GM23338 (cell line): ENCODE measurements around the gene B4GALT5. TPM values are rescaled to one million over a fixed set of nuclear protein-coding genes. Genes with fewer than 3 reads are reported as not detected.

ENCODE experiments used
- ATAC-seq: fragments of 200-7000 bp; cut with Tn5 transposase; 3 replicates; pipeline ENCODE4 v1.9.1; 2020
- DNase-seq: peaks from one replicate; pipeline ENCODE4 v3.0.0-alpha.2; 2015; ENCODE audit warnings: low spot score
- H2AFZ ChIP-seq: fragments of 200-600 bp; sonication (generic); 2 replicates; pipeline ENCODE4 v1.8.0; 2016; ENCODE audit warnings: antibody characterized with exemption, mild to moderate bottlenecking, moderate library complexity
- H3F3A ChIP-seq: fragments of 200-600 bp; sonication (generic); replicated peaks from 2 replicates; pipeline ENCODE4 v1.8.0; 2017; ENCODE audit warnings: antibody characterized with exemption, mixed run types, low read depth
- H3K27ac ChIP-seq: fragments of 200-600 bp; sonication (generic); 2 replicates; pipeline ENCODE4 v1.6.1; 2016; ENCODE audit warnings: low read depth
- H3K27me3 ChIP-seq: fragments of 200-600 bp; sonication (generic); 2 replicates; pipeline ENCODE4 v1.8.0; 2016; ENCODE audit warnings: mild to moderate bottlenecking, mixed run types, moderate library complexity; ENCODE audit not compliant: insufficient read depth
- H3K36me3 ChIP-seq: fragments of 200-600 bp; sonication (generic); 2 replicates; pipeline ENCODE4 v1.8.0; 2016; ENCODE audit warnings: mild to moderate bottlenecking; ENCODE audit not compliant: insufficient read depth
- H3K4me1 ChIP-seq: fragments of 200-600 bp; sonication (generic); 2 replicates; pipeline ENCODE4 v1.8.0; 2016; ENCODE audit warnings: mild to moderate bottlenecking, moderate library complexity; ENCODE audit not compliant: insufficient read depth
- H3K4me2 ChIP-seq: fragments of 200-600 bp; sonication (generic); 2 replicates; pipeline ENCODE4 v1.7.1; 2017; ENCODE audit warnings: mixed run types
- H3K4me3 ChIP-seq: fragments of 200-600 bp; sonication (generic); 2 replicates; pipeline ENCODE4 v1.6.1; 2016; ENCODE audit warnings: mixed run types
- H3K79me2 ChIP-seq: fragments of 200-600 bp; sonication (generic); replicated peaks from 2 replicates; pipeline ENCODE4 v1.8.0; 2017; ENCODE audit warnings: mild to moderate bottlenecking; ENCODE audit not compliant: insufficient read depth
- H3K9me2 ChIP-seq: fragments of 200-600 bp; sonication (generic); 2 replicates; pipeline ENCODE4 v1.8.0; 2017; ENCODE audit not compliant: insufficient read depth
- H4K20me1 ChIP-seq: fragments of 200-600 bp; sonication (generic); replicated peaks from 2 replicates; pipeline ENCODE4 v1.8.0; 2017; ENCODE audit warnings: mild to moderate bottlenecking; ENCODE audit not compliant: insufficient read depth
- H3K27ac Mint-ChIP-seq: 2 replicates; pipeline ENCODE4 v1.8.0; 2020; ENCODE audit warnings: inconsistent platforms, mild to moderate bottlenecking, moderate library complexity, mixed read lengths
- H3K27me3 Mint-ChIP-seq: 3 replicates; pipeline ENCODE4 v1.8.0; 2022; ENCODE audit warnings: low read depth, mild to moderate bottlenecking, moderate library complexity, mixed read lengths, inconsistent platforms; ENCODE audit not compliant: insufficient read depth, poor library complexity
- H3K36me3 Mint-ChIP-seq: 3 replicates; pipeline ENCODE4 v1.8.0; 2021; ENCODE audit warnings: low read depth, mild to moderate bottlenecking, inconsistent platforms, moderate library complexity, mixed read lengths
- H3K4me1 Mint-ChIP-seq: 3 replicates; pipeline ENCODE4 v1.8.0; 2020; ENCODE audit warnings: mild to moderate bottlenecking, inconsistent platforms, mixed read lengths
- H3K4me3 Mint-ChIP-seq: 3 replicates; pipeline ENCODE4 v1.8.0; 2021; ENCODE audit warnings: moderate library complexity, mild to moderate bottlenecking, inconsistent platforms, mixed read lengths
- H3K9me3 Mint-ChIP-seq: 3 replicates; pipeline ENCODE4 v1.8.0; 2020; ENCODE audit warnings: moderate library complexity, mild to moderate bottlenecking, inconsistent platforms, mixed read lengths
- CREB1 ChIP-seq: fragments of 250-450 bp; sonication (Bioruptor Pico); IDR thresholded peaks from 2 replicates; pipeline ENCODE4 v1.5.0; 2020; ENCODE audit warnings: low read depth, mild to moderate bottlenecking, moderate library complexity
- CTCF ChIP-seq, 2 experiments: fragments of 200-600 bp in 1 of 2; sonication (generic) in 1 of 2; conservative IDR thresholded peaks; 2 replicates each; pipeline versions ENCODE4 v1.5.1 to v1.6.1; 2016 to 2017; ENCODE audit warnings: antibody characterized with exemption in 2 of 2, low read depth in 2 of 2, mild to moderate bottlenecking in 2 of 2, moderate library complexity in 1 of 2
- EZH2phosphoT487 ChIP-seq: fragments of 200-600 bp; sonication (generic); IDR thresholded peaks from one replicate; pipeline ENCODE4 v1.8.1; 2018; ENCODE audit warnings: antibody characterized with exemption; ENCODE audit not compliant: unreplicated experiment
- JUNB ChIP-seq: IDR thresholded peaks from one replicate; pipeline ENCODE4 v1.6.1; 2016; ENCODE audit warnings: antibody characterized with exemption; ENCODE audit not compliant: unreplicated experiment
- NANOG ChIP-seq: IDR thresholded peaks from 2 replicates; pipeline ENCODE4 v1.6.1; 2016; ENCODE audit warnings: antibody characterized with exemption, borderline replicate concordance
- POLR2AphosphoS5 ChIP-seq: IDR thresholded peaks from 2 replicates; pipeline ENCODE4 v1.6.1; 2016; ENCODE audit warnings: antibody characterized with exemption, low read depth
- STAT1 ChIP-seq: IDR thresholded peaks from one replicate; pipeline ENCODE4 v1.6.1; 2016; ENCODE audit warnings: antibody characterized with exemption; ENCODE audit not compliant: unreplicated experiment
- ZNF114 ChIP-seq: fragments of 250-450 bp; sonication (Bioruptor Pico); IDR thresholded peaks from 2 replicates; pipeline ENCODE4 v1.5.0; 2020; ENCODE audit warnings: mild to moderate bottlenecking, moderate library complexity
- ZNF331 ChIP-seq: fragments of 250-450 bp; sonication (Bioruptor Pico); IDR thresholded peaks from 2 replicates; pipeline ENCODE4 v1.5.0; 2020; ENCODE audit warnings: low read depth, mild to moderate bottlenecking, moderate library complexity
- polyA plus RNA-seq: library from polyadenylated mRNA; unstranded; fragments of >200 nt; fragmentation: Nextera tagmentation; extraction: Ambion mirVana; gene quantifications from 2 replicates; pipeline ENCODE4 v1.2.1, GENCODE V29; 2016
- total RNA-seq: library from RNA; depleted of rRNA; stranded (reverse); fragments of >200 nt; shearing (Covaris generic); gene quantifications from 2 replicates; pipeline ENCODE4 v1.2.3, GENCODE V29; 2014
- TF ChIP-seq, protein P1 (sequence below): IDR thresholded peaks from one replicate; pipeline ENCODE4 v1.6.1; 2018; ENCODE audit warnings: antibody characterized with exemption; ENCODE audit not compliant: unreplicated experiment
- TF ChIP-seq, protein P2 (sequence below): IDR thresholded peaks from 2 replicates; pipeline ENCODE4 v1.6.1; 2016; ENCODE audit warnings: antibody characterized with exemption

B4GALT5 gene
- total and polyA plus RNA-seq, 2 experiments from 2014 or later, result 19.1 to 50.3 TPM

DNA sequence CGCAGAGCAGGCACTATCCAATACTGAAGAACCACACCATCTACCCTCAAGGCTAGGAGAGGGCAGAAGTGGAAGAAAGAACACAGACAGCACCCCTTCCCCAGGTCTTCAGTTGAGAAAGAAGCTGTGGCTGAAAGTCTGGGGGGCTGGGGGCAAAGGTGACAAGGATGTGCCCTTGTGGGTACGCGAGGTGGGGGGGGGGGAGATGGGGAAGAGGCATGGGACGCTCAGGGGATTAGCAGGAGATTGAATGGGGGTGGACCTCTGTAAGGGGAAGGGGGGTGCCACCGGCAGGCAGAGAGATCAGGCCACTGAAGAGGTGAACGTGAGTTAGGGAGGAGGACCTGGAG is 1.1 kb downstream of the B4GALT5 start:
- no peak for ATAC-seq
- peaks cover 58% of the 10 kb centered on the region for H3K79me2 ChIP-seq
- H3K4me3 ChIP-seq, result peak overlapping the region; percentile 92
- peaks cover 33% of the 10 kb centered on the region for H3K4me1 Mint-ChIP-seq
- no peaks in the 10 kb centered on the region for H3K9me2 ChIP-seq
- H3K4me3 Mint-ChIP-seq, result peak overlapping the region; percentile 98
- H3F3A ChIP-seq, result 0 out of 2 replicates have a peak, but pooled peaks cover 2% of the 10 kb centered on the region
- no peak for DNase-seq
- H3K27ac Mint-ChIP-seq, result peak overlapping the region; percentile 97
- H3K4me2 ChIP-seq, result peak overlapping the region; percentile 99
- H3K27me3 Mint-ChIP-seq, result peaks cover 11% of the 10 kb centered on the region
- no peak overlapping the region for H2AFZ ChIP-seq
- H4K20me1 ChIP-seq, result peaks cover 46% of the 10 kb centered on the region
- TF ChIP-seq, protein P1, sequence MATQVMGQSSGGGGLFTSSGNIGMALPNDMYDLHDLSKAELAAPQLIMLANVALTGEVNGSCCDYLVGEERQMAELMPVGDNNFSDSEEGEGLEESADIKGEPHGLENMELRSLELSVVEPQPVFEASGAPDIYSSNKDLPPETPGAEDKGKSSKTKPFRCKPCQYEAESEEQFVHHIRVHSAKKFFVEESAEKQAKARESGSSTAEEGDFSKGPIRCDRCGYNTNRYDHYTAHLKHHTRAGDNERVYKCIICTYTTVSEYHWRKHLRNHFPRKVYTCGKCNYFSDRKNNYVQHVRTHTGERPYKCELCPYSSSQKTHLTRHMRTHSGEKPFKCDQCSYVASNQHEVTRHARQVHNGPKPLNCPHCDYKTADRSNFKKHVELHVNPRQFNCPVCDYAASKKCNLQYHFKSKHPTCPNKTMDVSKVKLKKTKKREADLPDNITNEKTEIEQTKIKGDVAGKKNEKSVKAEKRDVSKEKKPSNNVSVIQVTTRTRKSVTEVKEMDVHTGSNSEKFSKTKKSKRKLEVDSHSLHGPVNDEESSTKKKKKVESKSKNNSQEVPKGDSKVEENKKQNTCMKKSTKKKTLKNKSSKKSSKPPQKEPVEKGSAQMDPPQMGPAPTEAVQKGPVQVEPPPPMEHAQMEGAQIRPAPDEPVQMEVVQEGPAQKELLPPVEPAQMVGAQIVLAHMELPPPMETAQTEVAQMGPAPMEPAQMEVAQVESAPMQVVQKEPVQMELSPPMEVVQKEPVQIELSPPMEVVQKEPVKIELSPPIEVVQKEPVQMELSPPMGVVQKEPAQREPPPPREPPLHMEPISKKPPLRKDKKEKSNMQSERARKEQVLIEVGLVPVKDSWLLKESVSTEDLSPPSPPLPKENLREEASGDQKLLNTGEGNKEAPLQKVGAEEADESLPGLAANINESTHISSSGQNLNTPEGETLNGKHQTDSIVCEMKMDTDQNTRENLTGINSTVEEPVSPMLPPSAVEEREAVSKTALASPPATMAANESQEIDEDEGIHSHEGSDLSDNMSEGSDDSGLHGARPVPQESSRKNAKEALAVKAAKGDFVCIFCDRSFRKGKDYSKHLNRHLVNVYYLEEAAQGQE, result no peak
- TF ChIP-seq ZNF114 (CRISPR knock-in tag) (no peak), JUNB (no peak), ZNF331 (no peak), EZH2phosphoT487 (no peak), CTCF (conservative IDR thresholded peaks at IDR 0.05; ENCODE audit: low read depth in 2 of 2) (no peak)
- TF ChIP-seq, protein P2, sequence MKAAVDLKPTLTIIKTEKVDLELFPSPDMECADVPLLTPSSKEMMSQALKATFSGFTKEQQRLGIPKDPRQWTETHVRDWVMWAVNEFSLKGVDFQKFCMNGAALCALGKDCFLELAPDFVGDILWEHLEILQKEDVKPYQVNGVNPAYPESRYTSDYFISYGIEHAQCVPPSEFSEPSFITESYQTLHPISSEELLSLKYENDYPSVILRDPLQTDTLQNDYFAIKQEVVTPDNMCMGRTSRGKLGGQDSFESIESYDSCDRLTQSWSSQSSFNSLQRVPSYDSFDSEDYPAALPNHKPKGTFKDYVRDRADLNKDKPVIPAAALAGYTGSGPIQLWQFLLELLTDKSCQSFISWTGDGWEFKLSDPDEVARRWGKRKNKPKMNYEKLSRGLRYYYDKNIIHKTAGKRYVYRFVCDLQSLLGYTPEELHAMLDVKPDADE, result no peak
- no peaks in the 10 kb centered on the region for H3K27me3 ChIP-seq
- no peaks in the 10 kb centered on the region for H3K36me3 ChIP-seq
- H3K4me1 ChIP-seq, result peaks cover 33% of the 10 kb centered on the region
- no peaks in the 10 kb centered on the region for H3K9me3 Mint-ChIP-seq
- H3K27ac ChIP-seq, result peak overlapping the region; percentile 93
- no peaks in the 10 kb centered on the region; the same call in 2 of the 3 replicates for H3K36me3 Mint-ChIP-seq

- H3K27ac Mint-ChIP-seq, result peak overlapping the region; percentile 13
- H3K36me3 Mint-ChIP-seq, result no peaks in the 10 kb centered on the region; the same call in 2 of the 3 replicates
- peaks cover 11% of the 10 kb centered on the region for H3K27me3 Mint-ChIP-seq
- H3K27ac ChIP-seq, result peak overlapping the region; percentile 93; the same call in 1 of the 2 replicates
- no peaks in the 10 kb centered on the region for H3K9me3 Mint-ChIP-seq
- H3K4me2 ChIP-seq, result peak overlapping the region; percentile 99
- H3K4me3 ChIP-seq, result peak overlapping the region; percentile 92
- DNase-seq (peak; percentile 43), ATAC-seq (peak; percentile 7)
- no peaks in the 10 kb centered on the region for H3K36me3 ChIP-seq
- peaks cover 38% of the 10 kb centered on the region for H3K4me1 Mint-ChIP-seq
- H4K20me1 ChIP-seq, result peaks cover 51% of the 10 kb centered on the region
- H3K79me2 ChIP-seq, result peaks cover 63% of the 10 kb centered on the region
- H3K27me3 ChIP-seq, result no peaks in the 10 kb centered on the region
- peak overlapping the region; percentile 98 for H3K4me3 Mint-ChIP-seq
- no peak overlapping the region for H2AFZ ChIP-seq
- H3K9me2 ChIP-seq, result no peaks in the 10 kb centered on the region
- H3F3A ChIP-seq, result 0 out of 2 replicates have a peak, but pooled peaks cover 2% of the 10 kb centered on the region
- peaks cover 36% of the 10 kb centered on the region for H3K4me1 ChIP-seq
- no peak for TF ChIP-seq JUNB
- TF ChIP-seq CREB1 (CRISPR knock-in tag), result no peak
- no peak for TF ChIP-seq ZNF331
- TF ChIP-seq POLR2AphosphoS5, result no peak
- TF ChIP-seq STAT1, result no peak
- TF ChIP-seq NANOG, result no peak
Measured at GRCh38 chr20:49712118-49712517, 1.6 kb downstream of the B4GALT5 start.
